HG03460 (cell line): Measurements from ENCODE around the gene SLC9A4.

Experiments used
- ATAC-seq: cut with Tn5 transposase; IDR thresholded peaks from one replicate; pipeline ENCODE4 v1.9.1; 2021; ENCODE audit not compliant: unreplicated experiment

SLC9A4 gene

GRCh38 chr2:102473020-102473419 lies at the start of gene SLC9A4:
TSS of gene SLC9A4 (plus strand) at chr2:102473226. CDS start at chr2:102473760, 534 bp downstream.
- ATAC-seq = no peak

- no peak for ATAC-seq
These were observed 49.7 kb upstream of the SLC9A4 start for GRCh38 chr2:102423368-102423767.

GRCh38 chr2:102424754-102425153 lies 48.3 kb upstream of the SLC9A4 start:
- ATAC-seq = peak; percentile 92

- no peak for ATAC-seq
These were observed 47.4 kb upstream of the SLC9A4 start for GRCh38 chr2:102425441-102426132.

GRCh38 chr2:102427249-102427648 lies 45.8 kb upstream of the SLC9A4 start:
- ATAC-seq = no peak

GRCh38 chr2:102428573-102428972 lies 44.5 kb upstream of the SLC9A4 start:
- no peak for ATAC-seq

GRCh38 chr2:102432386-102432785 lies 40.6 kb upstream of the SLC9A4 start:
- ATAC-seq = no peak

GRCh38 chr2:102433973-102434654 lies 38.9 kb upstream of the SLC9A4 start:
- ATAC-seq = no peak

GRCh38 chr2:102434655-102435381 lies 38.2 kb upstream of the SLC9A4 start:
- ATAC-seq = peak; percentile 51

- no peak for ATAC-seq
These were observed 37.3 kb upstream of the SLC9A4 start for GRCh38 chr2:102435741-102436140.

- ATAC-seq = no peak
These were observed 36.7 kb upstream of the SLC9A4 start for GRCh38 chr2:102436323-102436722.

- no peak for ATAC-seq
These were observed 35.9 kb upstream of the SLC9A4 start for GRCh38 chr2:102437122-102437521.

GRCh38 chr2:102438111-102438510 lies 34.9 kb upstream of the SLC9A4 start:
- no peak for ATAC-seq

GRCh38 chr2:102438578-102438977 lies 34.4 kb upstream of the SLC9A4 start:
- no peak for ATAC-seq

- ATAC-seq = no peak
These were observed 33.8 kb upstream of the SLC9A4 start for GRCh38 chr2:102439065-102439695.

- no peak for ATAC-seq
These were observed 29.8 kb upstream of the SLC9A4 start for GRCh38 chr2:102442967-102443828.

GRCh38 chr2:102444233-102444632 lies 28.8 kb upstream of the SLC9A4 start:
- ATAC-seq = no peak

- no peak for ATAC-seq
These were observed 26.1 kb upstream of the SLC9A4 start for GRCh38 chr2:102446936-102447335.

GRCh38 chr2:102449370-102449974 lies 23.6 kb upstream of the SLC9A4 start:
- no peak for ATAC-seq

- ATAC-seq = no peak
These were observed 21.1 kb upstream of the SLC9A4 start for GRCh38 chr2:102451968-102452367.
